Breast epithelium (tissue), 4 donors: ENCODE results near the gene ADARB2. TPM values are rescaled to one million over a fixed set of nuclear protein-coding genes. Genes with fewer than 3 reads are reported as not detected.

ENCODE experiments used
- DNase-seq, 2 donors: peaks; one replicate each; pipeline ENCODE4 v3.0.0-alpha.2; 2019; ENCODE audit warnings: low spot score in 2 of 2
- H3K27ac ChIP-seq, 2 donors: fragments of 200-600 bp; sonication (generic) in 1 of 2; one replicate each; pipeline ENCODE4 v1.5.1; 2016 to 2019; ENCODE audit warnings: mild to moderate bottlenecking in 1 of 2
- H3K27me3 ChIP-seq, 2 donors: fragments of 200-600 bp; sonication (generic) in 1 of 2; one replicate each; pipeline versions ENCODE4 v1.5.1 to v1.6.0; 2017 to 2019; ENCODE audit warnings: control low read depth in 1 of 2, mild to moderate bottlenecking in 1 of 2
- H3K36me3 ChIP-seq: fragments of 200-600 bp; one replicate; pipeline ENCODE4 v1.5.1; 2019
- H3K4me1 ChIP-seq, 2 donors: fragments of 200-600 bp; sonication (generic); one replicate each; pipeline ENCODE4 v1.5.1; 2016 to 2019; ENCODE audit warnings: control low read depth in 1 of 2
- H3K4me3 ChIP-seq, 3 donors: fragments of 200-600 bp; sonication (generic); 1 replicate in 2 of 3; 2 replicates in 1 of 3; pipeline ENCODE4 v1.5.1; 2016 to 2019; ENCODE audit warnings: mild to moderate bottlenecking in 3 of 3, moderate library complexity in 2 of 3
- H3K9me3 ChIP-seq, 2 donors: fragments of 200-600 bp; sonication (generic) in 1 of 2; one replicate each; pipeline ENCODE4 v1.5.1; 2016 to 2019; ENCODE audit warnings: control low read depth in 1 of 2
- CTCF ChIP-seq, 3 donors: fragments of 450-650 bp; IDR thresholded peaks; one replicate each; pipeline ENCODE4 v1.5.1; 2016 to 2017; ENCODE audit warnings: antibody characterized with exemption in 3 of 3, mild to moderate bottlenecking in 3 of 3, moderate library complexity in 3 of 3
- POLR2A ChIP-seq: fragments of 450-650 bp; IDR thresholded peaks from one replicate; pipeline ENCODE4 v1.6.1; 2016; ENCODE audit warnings: antibody characterized with exemption, mild to moderate bottlenecking, moderate library complexity
- POLR2AphosphoS5 ChIP-seq, 3 donors: sonication (generic); formaldehyde crosslinking; IDR thresholded peaks; one replicate each; pipeline ENCODE4 v1.6.1; 2017; ENCODE audit warnings: antibody characterized with exemption in 3 of 3
- intact Hi-C: fragments of 100-400 bp; cut with DNase I; formaldehyde crosslinking; loops from one replicate; pipeline ENCODE4 v1.15.1; 2023; ENCODE audit warnings: low total_unique reads
- total RNA-seq, 3 donors: library from RNA; depleted of rRNA; stranded (reverse); fragments of >200 nt; gene quantifications; one replicate each; pipeline ENCODE4 v1.1.0, GENCODE V29; 2016

The ADARB2 gene
- total RNA-seq, 3 donors from 2014 or later, result 0.32 to 3.9 (median 2.0) TPM

GRCh38 chr10:1551636-1552338 is 185.5 kb downstream of the ADARB2 start:
- intact Hi-C loops, result no loop called here
- no peak for TF ChIP-seq CTCF (IDR thresholded peaks at IDR 0.05)
- no peak for TF ChIP-seq POLR2A
- no peak for TF ChIP-seq POLR2AphosphoS5 (IDR thresholded peaks at IDR 0.05)
- peak in 1 of 2 donors; percentile 46 for DNase-seq
- no peaks in the 10 kb centered on the region for H3K4me1 ChIP-seq
- H3K27me3 ChIP-seq, result no peaks in the 10 kb centered on the region
- no peak overlapping the region for H3K4me3 ChIP-seq
- no peak overlapping the region for H3K27ac ChIP-seq
- H3K36me3 ChIP-seq, result no peaks in the 10 kb centered on the region
- no peaks in the 10 kb centered on the region for H3K9me3 ChIP-seq

- Histone ChIP-seq H3K4me3 (no peak overlapping the region), H3K4me1 (no peaks in the 10 kb centered on the region), H3K27me3 (no peaks in the 10 kb centered on the region), H3K36me3 (no peaks in the 10 kb centered on the region), H3K9me3 (no peaks in the 10 kb centered on the region), H3K27ac (no peak overlapping the region)
- TF ChIP-seq POLR2AphosphoS5 (IDR thresholded peaks at IDR 0.05), result no peak
- TF ChIP-seq POLR2A, result no peak
- TF ChIP-seq CTCF (IDR thresholded peaks at IDR 0.05), result no peak
- no peak for DNase-seq
- intact Hi-C loops, result no loop called here
These were observed 186.7 kb downstream of the ADARB2 start for GRCh38 chr10:1550616-1551015.

GRCh38 chr10:1550291-1550595 is 187.1 kb downstream of the ADARB2 start:
- no peak for DNase-seq
- Histone ChIP-seq H3K4me3 (no peak overlapping the region), H3K4me1 (no peaks in the 10 kb centered on the region), H3K9me3 (no peaks in the 10 kb centered on the region), H3K27ac (no peak overlapping the region), H3K27me3 (no peaks in the 10 kb centered on the region), H3K36me3 (no peaks in the 10 kb centered on the region)
- TF ChIP-seq POLR2A, result no peak
- TF ChIP-seq CTCF (IDR thresholded peaks at IDR 0.05), result no peak
- no peak for TF ChIP-seq POLR2AphosphoS5 (IDR thresholded peaks at IDR 0.05)
- intact Hi-C loops, result no loop called here

- H3K9me3 ChIP-seq, result no peaks in the 10 kb centered on the region
- no peak for TF ChIP-seq CTCF (IDR thresholded peaks at IDR 0.05)
- no peak for TF ChIP-seq POLR2A
- no peak for TF ChIP-seq POLR2AphosphoS5 (IDR thresholded peaks at IDR 0.05)
- no peaks in the 10 kb centered on the region for H3K4me1 ChIP-seq
- no peak overlapping the region for H3K4me3 ChIP-seq
- DNase-seq, result peak in 1 of 2 donors; percentile 15
- no peak overlapping the region for H3K27ac ChIP-seq
- no peaks in the 10 kb centered on the region for H3K27me3 ChIP-seq
- intact Hi-C loops, result no loop called here
- no peaks in the 10 kb centered on the region for H3K36me3 ChIP-seq
These were observed 187.6 kb downstream of the ADARB2 start for GRCh38 chr10:1549591-1550290.

- Histone ChIP-seq H3K36me3 (no peaks in the 10 kb centered on the region), H3K27ac (no peak overlapping the region), H3K9me3 (no peaks in the 10 kb centered on the region), H3K4me3 (no peak overlapping the region), H3K27me3 (no peaks in the 10 kb centered on the region), H3K4me1 (no peaks in the 10 kb centered on the region)
- DNase-seq, result peak in 1 of 2 donors; percentile 33
- intact Hi-C loops, result no loop called here
- TF ChIP-seq POLR2A, result no peak
- no peak for TF ChIP-seq POLR2AphosphoS5 (IDR thresholded peaks at IDR 0.05)
- TF ChIP-seq CTCF (IDR thresholded peaks at IDR 0.05), result no peak
These were observed 188.7 kb downstream of the ADARB2 start for GRCh38 chr10:1548596-1548995.
